Hepatocyte (in vitro differentiated cells): ENCODE data around the gene CSNK2B. TPM values are rescaled to one million over a fixed set of nuclear protein-coding genes. Genes with fewer than 3 reads are reported as not detected.

Experiments used
- DNase-seq: peaks from one replicate; pipeline ENCODE4 v3.0.0-alpha.2; 2016; ENCODE audit warnings: low spot score
- H2AFZ ChIP-seq: fragments of 200-600 bp; sonication (generic); 2 replicates; pipeline ENCODE4 v1.6.0; 2016; ENCODE audit warnings: antibody characterized with exemption, mild to moderate bottlenecking
- H3K27ac ChIP-seq: fragments of 200-600 bp; sonication (generic); 2 replicates; pipeline ENCODE4 v1.5.1; 2016; ENCODE audit warnings: mild to moderate bottlenecking
- H3K27me3 ChIP-seq: fragments of 200-600 bp; sonication (generic); 2 replicates; pipeline ENCODE4 v1.6.1; 2016
- H3K36me3 ChIP-seq: fragments of 200-600 bp; sonication (generic); replicated peaks from 2 replicates; pipeline ENCODE4 v1.5.1; 2016; ENCODE audit warnings: low read depth; ENCODE audit not compliant: insufficient read depth
- H3K4me1 ChIP-seq: fragments of 200-600 bp; sonication (generic); 2 replicates; pipeline ENCODE4 v1.5.1; 2016; ENCODE audit warnings: mild to moderate bottlenecking, moderate library complexity; ENCODE audit not compliant: insufficient read depth
- H3K4me2 ChIP-seq: fragments of 200-600 bp; sonication (generic); 2 replicates; pipeline ENCODE4 v1.6.0; 2016
- H3K4me3 ChIP-seq: fragments of 200-600 bp; sonication (generic); 2 replicates; pipeline ENCODE4 v1.5.1; 2016; ENCODE audit warnings: mild to moderate bottlenecking
- H3K79me2 ChIP-seq: fragments of 200-600 bp; sonication (generic); 2 replicates; pipeline ENCODE4 v1.6.0; 2017; ENCODE audit warnings: mild to moderate bottlenecking
- H3K9me2 ChIP-seq: fragments of 200-600 bp; sonication (generic); replicated peaks from 2 replicates; pipeline ENCODE4 v1.6.0; 2017; ENCODE audit warnings: mild to moderate bottlenecking; ENCODE audit not compliant: insufficient read depth
- H3K9me3 ChIP-seq: fragments of 200-600 bp; sonication (generic); 2 replicates; pipeline ENCODE4 v1.5.1; 2016; ENCODE audit warnings: low read depth, mild to moderate bottlenecking
- H4K20me1 ChIP-seq: fragments of 200-600 bp; sonication (generic); 2 replicates; pipeline ENCODE4 v1.6.0; 2016; ENCODE audit warnings: mild to moderate bottlenecking; ENCODE audit not compliant: insufficient read depth, poor library complexity, severe bottlenecking
- EZH2 ChIP-seq: fragments of 200-600 bp; sonication (generic); IDR thresholded peaks from 2 replicates; pipeline ENCODE4 v1.6.1; 2016; ENCODE audit warnings: antibody characterized with exemption, mild to moderate bottlenecking, borderline replicate concordance
- EZH2phosphoT487 ChIP-seq: fragments of 200-600 bp; sonication (generic); IDR thresholded peaks from one replicate; pipeline ENCODE4 v1.6.1; 2018; ENCODE audit warnings: antibody characterized with exemption, mild to moderate bottlenecking, low read depth, moderate library complexity; ENCODE audit not compliant: unreplicated experiment, severe bottlenecking
- WGBS: methylation state at CpG from one replicate; pipeline ENCODE4 v1.1.6; 2016; ENCODE audit warnings: low lambda C conversion rate; ENCODE audit errors: missing lambda C conversion rate; 5-methylcytosine and 5-hydroxymethylcytosine counted together
- polyA plus RNA-seq: library from polyadenylated mRNA; unstranded; fragments of >200 nt; fragmentation: Nextera tagmentation; extraction: Ambion mirVana; gene quantifications from 2 replicates; pipeline ENCODE4 v1.2.1, GENCODE V29; 2016
- total RNA-seq: library from RNA; depleted of rRNA; stranded (reverse); fragments of >200 nt; gene quantifications from 2 replicates; pipeline ENCODE4 v1.2.3, GENCODE V29; 2014
- TF ChIP-seq, protein P1 (sequence below): fragments of 200-600 bp; sonication (generic); IDR thresholded peaks from 2 replicates; pipeline ENCODE4 v1.5.1; 2016; ENCODE audit warnings: antibody characterized with exemption, mild to moderate bottlenecking; ENCODE audit not compliant: poor library complexity

The CSNK2B gene
- total and polyA plus RNA-seq, 2 experiments from 2014 or later = 155 to 181 TPM

DNA sequence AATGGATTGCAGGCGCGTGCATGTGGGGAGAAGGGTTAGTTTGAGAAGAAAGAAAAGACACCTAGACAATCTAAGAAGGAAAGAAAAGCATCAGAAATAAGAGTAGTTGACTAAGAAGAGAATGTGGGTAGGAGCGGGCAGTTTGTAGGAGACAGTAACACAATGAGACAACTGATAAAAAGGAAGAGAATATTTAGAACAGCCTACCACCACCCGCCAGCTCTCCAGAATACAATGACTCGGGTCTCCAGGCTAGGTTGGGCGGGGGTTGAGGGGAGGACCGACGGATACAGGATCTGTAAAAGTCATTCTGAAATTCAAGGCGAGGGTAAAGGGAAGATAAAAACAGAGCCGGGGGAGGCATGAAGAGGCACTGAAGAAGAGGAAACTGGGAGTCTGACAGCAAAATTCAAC lies 36.5 kb downstream of the CSNK2B start:
- TF ChIP-seq, protein P1, sequence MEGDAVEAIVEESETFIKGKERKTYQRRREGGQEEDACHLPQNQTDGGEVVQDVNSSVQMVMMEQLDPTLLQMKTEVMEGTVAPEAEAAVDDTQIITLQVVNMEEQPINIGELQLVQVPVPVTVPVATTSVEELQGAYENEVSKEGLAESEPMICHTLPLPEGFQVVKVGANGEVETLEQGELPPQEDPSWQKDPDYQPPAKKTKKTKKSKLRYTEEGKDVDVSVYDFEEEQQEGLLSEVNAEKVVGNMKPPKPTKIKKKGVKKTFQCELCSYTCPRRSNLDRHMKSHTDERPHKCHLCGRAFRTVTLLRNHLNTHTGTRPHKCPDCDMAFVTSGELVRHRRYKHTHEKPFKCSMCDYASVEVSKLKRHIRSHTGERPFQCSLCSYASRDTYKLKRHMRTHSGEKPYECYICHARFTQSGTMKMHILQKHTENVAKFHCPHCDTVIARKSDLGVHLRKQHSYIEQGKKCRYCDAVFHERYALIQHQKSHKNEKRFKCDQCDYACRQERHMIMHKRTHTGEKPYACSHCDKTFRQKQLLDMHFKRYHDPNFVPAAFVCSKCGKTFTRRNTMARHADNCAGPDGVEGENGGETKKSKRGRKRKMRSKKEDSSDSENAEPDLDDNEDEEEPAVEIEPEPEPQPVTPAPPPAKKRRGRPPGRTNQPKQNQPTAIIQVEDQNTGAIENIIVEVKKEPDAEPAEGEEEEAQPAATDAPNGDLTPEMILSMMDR = no peak
- TF ChIP-seq EZH2 (no peak), EZH2phosphoT487 (no peak)
- Histone ChIP-seq H3K27ac (peak overlapping the region; percentile 96), H3K9me3 (no peaks in the 10 kb centered on the region), H4K20me1 (peaks cover 5% of the 10 kb centered on the region), H3K36me3 (no peaks in the 10 kb centered on the region), H2AFZ (peak overlapping the region; percentile 47), H3K4me3 (peak overlapping the region; percentile 65), H3K27me3 (no peaks in the 10 kb centered on the region), H3K9me2 (no peaks in the 10 kb centered on the region), H3K4me1 (peaks cover 26% of the 10 kb centered on the region), H3K4me2 (peak overlapping the region; percentile 97), H3K79me2 (peaks cover 51% of the 10 kb centered on the region)
- WGBS = 4% methylated on average over 10 of the region's 10 CpGs
- DNase-seq = no peak

DNA sequence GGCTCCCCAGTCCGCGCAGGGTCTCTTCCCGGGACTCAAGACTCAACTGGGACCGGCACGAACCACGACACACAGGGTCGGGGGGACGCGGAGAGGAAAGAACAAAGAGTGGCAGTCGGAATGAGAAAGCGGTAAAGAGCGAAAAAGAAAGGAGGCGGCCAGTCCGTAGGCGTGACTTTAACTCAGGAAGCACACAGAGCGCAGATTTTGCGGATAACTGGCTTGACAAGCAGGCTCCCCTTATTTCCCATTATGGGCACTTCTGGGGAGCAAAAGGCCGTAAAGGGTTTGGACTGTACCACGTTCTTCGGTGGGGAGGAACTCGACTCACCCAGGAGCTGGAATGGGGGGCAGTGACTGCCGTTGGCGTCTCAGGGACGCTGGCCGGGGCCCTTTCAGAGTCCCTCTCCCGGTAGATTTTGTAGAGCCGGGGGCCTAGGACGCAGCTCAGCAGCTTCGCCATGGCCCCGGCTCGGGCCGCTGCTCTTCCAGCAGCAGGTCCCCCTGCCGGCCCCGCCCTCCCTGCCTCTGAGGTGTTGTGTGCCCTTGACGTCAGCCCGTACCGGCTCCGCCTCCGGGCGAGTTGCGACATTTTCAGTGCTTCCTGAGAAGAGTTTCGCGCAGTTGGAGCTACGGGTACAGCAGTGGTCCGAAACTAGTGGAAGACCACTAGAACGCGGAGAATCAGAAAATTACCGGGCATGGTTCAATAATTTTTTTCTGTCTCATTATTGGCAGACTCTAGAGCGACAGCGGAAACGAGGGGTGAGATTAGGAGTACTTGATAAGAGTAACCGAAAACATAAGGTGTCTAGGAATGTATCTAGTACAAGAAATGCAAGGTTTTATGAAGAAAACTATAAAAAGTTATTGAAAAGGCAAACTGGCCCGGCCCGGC lies 37.2 kb downstream of the CSNK2B start, which contains the start of gene ABHD16A:
ABHD16A (minus strand) TSS at position 506 of the 898 bp plus-strand sequence; CDS start at position 463, 43 bp downstream.
- peak; percentile 99 for DNase-seq
- Histone ChIP-seq H3K79me2 (peaks cover 45% of the 10 kb centered on the region), H3K4me2 (peak within 1 kb of the TSS; percentile 97), H2AFZ (peak within 1 kb of the TSS; percentile 82), H3K4me1 (peaks cover 26% of the 10 kb centered on the region), H3K36me3 (no peaks in the 10 kb centered on the region), H3K9me2 (no peaks in the 10 kb centered on the region), H3K9me3 (no peaks in the 10 kb centered on the region), H4K20me1 (peaks cover 5% of the 10 kb centered on the region), H3K27ac (peak within 1 kb of the TSS; percentile 96), H3K27me3 (no peaks in the 10 kb centered on the region), H3K4me3 (peak within 1 kb of the TSS; percentile 65)
- TF ChIP-seq, protein P1 = no peak
- TF ChIP-seq EZH2 = no peak
- no peak for TF ChIP-seq EZH2phosphoT487
- WGBS = 4% methylated on average over 49 of the region's 54 CpGs

DNA sequence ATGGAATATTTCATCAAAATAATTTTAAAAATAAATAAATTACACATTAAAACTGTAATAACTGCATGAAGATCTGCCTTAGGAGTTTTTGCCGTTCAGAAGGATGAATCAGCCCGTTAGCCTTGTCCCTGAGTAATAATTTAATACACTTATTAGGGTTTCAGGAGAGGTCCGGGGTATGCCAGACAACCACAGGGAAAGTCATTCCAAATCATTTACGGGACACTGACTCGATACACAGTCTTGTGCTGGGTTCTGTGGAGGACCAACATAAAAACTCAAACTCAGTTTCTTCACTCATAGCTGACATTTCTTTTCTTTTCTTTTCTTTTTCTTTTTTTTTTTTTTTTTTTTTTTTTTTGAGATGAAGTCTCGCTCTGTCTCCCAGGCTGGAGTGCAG lies 40.1 kb downstream of the CSNK2B start:
- DNase-seq = no peak
- Histone ChIP-seq H3K4me2 (no peak overlapping the region), H2AFZ (no peak overlapping the region), H3K36me3 (no peaks in the 10 kb centered on the region), H3K4me1 (peaks cover 18% of the 10 kb centered on the region), H3K4me3 (no peak overlapping the region), H4K20me1 (no peaks in the 10 kb centered on the region), H3K27ac (no peak overlapping the region), H3K9me2 (no peaks in the 10 kb centered on the region), H3K9me3 (no peaks in the 10 kb centered on the region), H3K79me2 (peaks cover 19% of the 10 kb centered on the region), H3K27me3 (no peaks in the 10 kb centered on the region)
- TF ChIP-seq EZH2 (no peak), EZH2phosphoT487 (no peak)
- TF ChIP-seq, protein P1 = no peak
- WGBS = 93% methylated on average over 5 of the region's 6 CpGs
